ENCODE data around the gene SLX9.

The SLX9 gene

GRCh38 chr21:44929799-44930542 is 9.9 kb upstream of the SLX9 start:
- H3K36me3 ChIP-seq (ENCODE audit: control insufficient read depth, insufficient read depth, low read length) = no peaks in the 10 kb centered on the region
- no peak for DNase-seq
- H3K23ac ChIP-seq (ENCODE audit: low read length) = no peak overlapping the region
- no peak overlapping the region for H4K5ac ChIP-seq (ENCODE audit: low read length)
- no peak overlapping the region for H3K56ac ChIP-seq (ENCODE audit: low read length)
- no peak overlapping the region for H2BK120ac ChIP-seq (ENCODE audit: low read depth, low read length)
- WGBS (ENCODE audit: extremely low coverage, insufficient coverage, low lambda C conversion rate) = no CpG with 5 or more reads among the region's 9 CpGs
- H3K4me1 ChIP-seq (ENCODE audit: control insufficient read depth, low read depth, low read length) = peaks cover 15% of the 10 kb centered on the region
- H3K27ac ChIP-seq (ENCODE audit: low read depth, low read length) = no peak overlapping the region
- H3K79me2 ChIP-seq (ENCODE audit: control insufficient read depth, insufficient read depth, low read length) = no peaks in the 10 kb centered on the region
- H4K8ac ChIP-seq (ENCODE audit: low read depth, low read length) = no peak overlapping the region
- no peak overlapping the region for H3K18ac ChIP-seq (ENCODE audit: low read length)
- H3K4me2 ChIP-seq (ENCODE audit: low read length) = no peak overlapping the region
- H3K4me3 ChIP-seq (ENCODE audit: low read length) = no peak overlapping the region
- H2AK5ac ChIP-seq (ENCODE audit: low read length) = no peak overlapping the region
- H3K9ac ChIP-seq (ENCODE audit: low read length) = no peak overlapping the region
- no peak overlapping the region for H2BK5ac ChIP-seq (ENCODE audit: low read length)
- H3K4ac ChIP-seq (ENCODE audit: low read depth, low read length) = no peak overlapping the region
- H3K79me1 ChIP-seq (ENCODE audit: low read length) = no peaks in the 10 kb centered on the region
- peaks cover 26% of the 10 kb centered on the region for H3K27me3 ChIP-seq (ENCODE audit: insufficient read depth, low read length, poor library complexity)
- no peak overlapping the region for H2BK15ac ChIP-seq (replicated peaks; ENCODE audit: low read depth)

GRCh38 chr21:44930543-44930981 is 9.3 kb upstream of the SLX9 start:
- H3K27ac ChIP-seq (ENCODE audit: low read depth, low read length) = no peak overlapping the region
- H3K4me1 ChIP-seq (ENCODE audit: control insufficient read depth, low read depth, low read length) = peaks cover 15% of the 10 kb centered on the region
- no peaks in the 10 kb centered on the region for H3K79me2 ChIP-seq (ENCODE audit: control insufficient read depth, insufficient read depth, low read length)
- H2BK120ac ChIP-seq (ENCODE audit: low read depth, low read length) = no peak overlapping the region
- H2BK15ac ChIP-seq (replicated peaks; ENCODE audit: low read depth) = no peak overlapping the region
- no peak overlapping the region for H3K9ac ChIP-seq (ENCODE audit: low read length)
- no peak for DNase-seq
- H3K4me3 ChIP-seq (ENCODE audit: low read length) = no peak overlapping the region
- H3K4me2 ChIP-seq (ENCODE audit: low read length) = no peak overlapping the region
- WGBS (ENCODE audit: extremely low coverage, insufficient coverage, low lambda C conversion rate) = no CpG with 5 or more reads among the region's 12 CpGs
- no peak overlapping the region for H4K5ac ChIP-seq (ENCODE audit: low read length)
- H3K79me1 ChIP-seq (ENCODE audit: low read length) = no peaks in the 10 kb centered on the region
- peaks cover 26% of the 10 kb centered on the region for H3K27me3 ChIP-seq (ENCODE audit: insufficient read depth, low read length, poor library complexity)
- no peak overlapping the region for H3K23ac ChIP-seq (ENCODE audit: low read length)
- no peak overlapping the region for H4K8ac ChIP-seq (ENCODE audit: low read depth, low read length)
- H2AK5ac ChIP-seq (ENCODE audit: low read length) = no peak overlapping the region
- H3K4ac ChIP-seq (ENCODE audit: low read depth, low read length) = no peak overlapping the region
- no peaks in the 10 kb centered on the region for H3K36me3 ChIP-seq (ENCODE audit: control insufficient read depth, insufficient read depth, low read length)
- no peak overlapping the region for H3K56ac ChIP-seq (ENCODE audit: low read length)
- no peak overlapping the region for H2BK5ac ChIP-seq (ENCODE audit: low read length)
- H3K18ac ChIP-seq (ENCODE audit: low read length) = no peak overlapping the region

- H3K4me1 ChIP-seq (ENCODE audit: control insufficient read depth, low read depth, low read length) = peaks cover 15% of the 10 kb centered on the region
- no peak overlapping the region for H2BK120ac ChIP-seq (ENCODE audit: low read depth, low read length)
- no peak overlapping the region for H2BK15ac ChIP-seq (replicated peaks; ENCODE audit: low read depth)
- H2AK5ac ChIP-seq (ENCODE audit: low read length) = no peak overlapping the region
- H2BK5ac ChIP-seq (ENCODE audit: low read length) = no peak overlapping the region
- no peak overlapping the region for H3K27ac ChIP-seq (ENCODE audit: low read depth, low read length)
- H3K36me3 ChIP-seq (ENCODE audit: control insufficient read depth, insufficient read depth, low read length) = no peaks in the 10 kb centered on the region
- H3K79me1 ChIP-seq (ENCODE audit: low read length) = no peaks in the 10 kb centered on the region
- no peak overlapping the region for H4K5ac ChIP-seq (ENCODE audit: low read length)
- H3K9ac ChIP-seq (ENCODE audit: low read length) = no peak overlapping the region
- H3K4me3 ChIP-seq (ENCODE audit: low read length) = no peak overlapping the region
- H3K23ac ChIP-seq (ENCODE audit: low read length) = no peak overlapping the region
- peaks cover 26% of the 10 kb centered on the region for H3K27me3 ChIP-seq (ENCODE audit: insufficient read depth, low read length, poor library complexity)
- peak overlapping the region; percentile 1 for H3K56ac ChIP-seq (ENCODE audit: low read length)
- no peak for DNase-seq
- no peaks in the 10 kb centered on the region for H3K79me2 ChIP-seq (ENCODE audit: control insufficient read depth, insufficient read depth, low read length)
- WGBS (ENCODE audit: extremely low coverage, insufficient coverage, low lambda C conversion rate) = no CpG with 5 or more reads among the region's 19 CpGs
- H3K18ac ChIP-seq (ENCODE audit: low read length) = no peak overlapping the region
- no peak overlapping the region for H3K4ac ChIP-seq (ENCODE audit: low read depth, low read length)
- peak overlapping the region; percentile 1 for H3K4me2 ChIP-seq (ENCODE audit: low read length)
- H4K8ac ChIP-seq (ENCODE audit: low read depth, low read length) = no peak overlapping the region
Measured at GRCh38 chr21:44931137-44931500, 8.7 kb upstream of the SLX9 start.

- Histone ChIP-seq H3K23ac (ENCODE audit: low read length) (peak overlapping the region; percentile 94), H2BK15ac (replicated peaks; ENCODE audit: low read depth) (no peak overlapping the region), H3K27ac (ENCODE audit: low read depth, low read length) (no peak overlapping the region), H3K4me1 (ENCODE audit: control insufficient read depth, low read depth, low read length) (peaks cover 10% of the 10 kb centered on the region), H3K9ac (ENCODE audit: low read length) (no peak overlapping the region), H4K5ac (ENCODE audit: low read length) (no peak overlapping the region), H2AK5ac (ENCODE audit: low read length) (no peak overlapping the region), H4K8ac (ENCODE audit: low read depth, low read length) (no peak overlapping the region), H2BK5ac (ENCODE audit: low read length) (no peak overlapping the region), H3K79me2 (ENCODE audit: control insufficient read depth, insufficient read depth, low read length) (no peaks in the 10 kb centered on the region), H3K18ac (ENCODE audit: low read length) (peak overlapping the region; percentile 9), H3K27me3 (ENCODE audit: insufficient read depth, low read length, poor library complexity) (peaks cover 26% of the 10 kb centered on the region), H3K36me3 (ENCODE audit: control insufficient read depth, insufficient read depth, low read length) (no peaks in the 10 kb centered on the region), H3K56ac (ENCODE audit: low read length) (peak overlapping the region; percentile 47), H3K4me3 (ENCODE audit: low read length) (no peak overlapping the region), H3K4me2 (ENCODE audit: low read length) (peak overlapping the region; percentile 1), H3K79me1 (ENCODE audit: low read length) (no peaks in the 10 kb centered on the region), H2BK120ac (ENCODE audit: low read depth, low read length) (no peak overlapping the region), H3K4ac (ENCODE audit: low read depth, low read length) (no peak overlapping the region)
- no CpG with 5 or more reads among the region's 78 CpGs for WGBS (ENCODE audit: extremely low coverage, insufficient coverage, low lambda C conversion rate)
- no peak for DNase-seq
Measured at GRCh38 chr21:44931501-44932407, 8.1 kb upstream of the SLX9 start.

DNA sequence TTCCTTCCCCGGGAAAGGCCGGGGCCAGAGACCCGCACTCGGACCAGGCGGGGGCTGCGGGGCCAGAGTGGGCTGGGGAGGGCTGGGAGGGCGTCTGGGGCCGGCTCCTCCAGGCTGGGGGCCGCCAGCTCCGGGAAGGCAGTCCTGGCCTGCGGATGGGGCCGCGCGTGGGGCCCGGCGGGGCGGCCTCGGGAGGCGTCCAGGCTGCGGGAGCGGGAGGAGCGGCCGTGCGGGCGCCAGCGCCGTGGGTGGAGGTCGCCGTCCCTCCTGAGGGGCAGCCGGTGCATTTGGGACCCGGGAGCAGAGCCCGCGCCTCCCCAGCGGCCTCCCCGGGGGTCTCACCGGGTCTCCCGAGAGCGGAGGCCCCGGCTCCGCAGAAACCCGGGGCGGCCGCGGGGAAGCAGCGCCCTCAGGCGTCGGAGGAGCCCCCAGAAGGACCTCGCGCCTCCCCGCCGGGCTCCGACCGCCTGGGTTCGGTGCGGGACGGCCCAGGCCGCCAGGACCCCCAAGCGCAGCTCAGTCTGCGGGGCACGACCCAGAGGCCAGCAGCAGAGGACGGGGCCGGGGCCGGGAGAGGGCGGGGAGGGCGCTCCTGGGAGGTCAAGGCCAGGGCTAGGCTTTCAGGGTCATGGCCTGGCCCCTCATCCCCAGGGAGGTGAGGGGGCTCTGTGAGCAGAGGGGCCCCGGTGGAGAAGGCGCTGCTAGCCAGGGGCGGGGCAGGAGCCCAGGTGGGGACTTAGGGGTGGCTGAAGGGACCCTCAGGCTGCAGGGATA is 7.2 kb upstream of the SLX9 start:
- Histone ChIP-seq H3K56ac (ENCODE audit: low read length) (peak overlapping the region; percentile 47), H3K36me3 (ENCODE audit: control insufficient read depth, insufficient read depth, low read length) (no peaks in the 10 kb centered on the region), H4K8ac (ENCODE audit: low read depth, low read length) (no peak overlapping the region), H3K27me3 (ENCODE audit: insufficient read depth, low read length, poor library complexity) (peaks cover 26% of the 10 kb centered on the region), H3K4me2 (ENCODE audit: low read length) (no peak overlapping the region), H3K23ac (ENCODE audit: low read length) (no peak overlapping the region), H3K18ac (ENCODE audit: low read length) (peak overlapping the region; percentile 9), H2BK15ac (replicated peaks; ENCODE audit: low read depth) (no peak overlapping the region), H2AK5ac (ENCODE audit: low read length) (no peak overlapping the region), H3K4ac (ENCODE audit: low read depth, low read length) (no peak overlapping the region), H3K4me3 (ENCODE audit: low read length) (no peak overlapping the region), H2BK5ac (ENCODE audit: low read length) (no peak overlapping the region), H2BK120ac (ENCODE audit: low read depth, low read length) (no peak overlapping the region), H4K5ac (ENCODE audit: low read length) (no peak overlapping the region), H3K27ac (ENCODE audit: low read depth, low read length) (no peak overlapping the region), H3K4me1 (ENCODE audit: control insufficient read depth, low read depth, low read length) (peaks cover 6% of the 10 kb centered on the region), H3K79me1 (ENCODE audit: low read length) (no peaks in the 10 kb centered on the region), H3K79me2 (ENCODE audit: control insufficient read depth, insufficient read depth, low read length) (no peaks in the 10 kb centered on the region), H3K9ac (ENCODE audit: low read length) (no peak overlapping the region)
- DNase-seq = no peak
- no CpG with 5 or more reads among the region's 68 CpGs for WGBS (ENCODE audit: extremely low coverage, insufficient coverage, low lambda C conversion rate)
